ENCODE data around the gene FMN1.
"Not testable (repeated sequence)": the region's sequence is repeated elsewhere in the genome, so short reads cannot be mapped to it uniquely, and the experiment has no call there.

The FMN1 gene

GRCh38 chr15:32859996-32860395 lies 334.5 kb downstream of the FMN1 start:
- DNase-seq (ENCODE audit: low read depth in 2 of 2), result no peak

GRCh38 chr15:32859251-32859650 lies 335.3 kb downstream of the FMN1 start:
- DNase-seq (ENCODE audit: low read depth in 2 of 2), result no peak

GRCh38 chr15:32857732-32858131 lies 336.8 kb downstream of the FMN1 start:
- no peak for DNase-seq (ENCODE audit: low read depth in 2 of 2)

GRCh38 chr15:32856753-32857152 lies 337.8 kb downstream of the FMN1 start:
- no peak for DNase-seq (ENCODE audit: low read depth in 2 of 2)

- no peak for DNase-seq (ENCODE audit: low read depth in 2 of 2)
These were observed 338.6 kb downstream of the FMN1 start for GRCh38 chr15:32855942-32856341.

GRCh38 chr15:32853592-32853991 lies 340.9 kb downstream of the FMN1 start:
- no peak for DNase-seq (ENCODE audit: low read depth in 2 of 2)

GRCh38 chr15:32852771-32853170 lies 341.7 kb downstream of the FMN1 start:
- DNase-seq (ENCODE audit: low read depth in 2 of 2), result no peak

- no peak for DNase-seq (ENCODE audit: low read depth in 2 of 2)
These were observed 342.5 kb downstream of the FMN1 start for GRCh38 chr15:32852017-32852416.

- DNase-seq (ENCODE audit: low read depth in 2 of 2), result no peak
These were observed 342.9 kb downstream of the FMN1 start for GRCh38 chr15:32851572-32851971.

GRCh38 chr15:32849769-32850668 lies 344.5 kb downstream of the FMN1 start:
- DNase-seq (ENCODE audit: low read depth in 2 of 2), result no peak

- DNase-seq (ENCODE audit: low read depth in 2 of 2), result not testable (repeated sequence)
These were observed 347.8 kb downstream of the FMN1 start for GRCh38 chr15:32846671-32847070.

GRCh38 chr15:32844118-32844711 lies 350.3 kb downstream of the FMN1 start:
- no peak for DNase-seq (ENCODE audit: low read depth in 2 of 2)

- DNase-seq (ENCODE audit: low read depth in 2 of 2), result no peak
These were observed 351.2 kb downstream of the FMN1 start for GRCh38 chr15:32843219-32843815.

GRCh38 chr15:32842081-32842480 lies 352.4 kb downstream of the FMN1 start:
- DNase-seq (ENCODE audit: low read depth in 2 of 2), result no peak

GRCh38 chr15:32840507-32841245 lies 353.8 kb downstream of the FMN1 start:
- DNase-seq (ENCODE audit: low read depth in 2 of 2), result no peak

GRCh38 chr15:32838820-32839219 lies 355.7 kb downstream of the FMN1 start:
- DNase-seq (ENCODE audit: low read depth in 2 of 2), result no peak

- no peak for DNase-seq (ENCODE audit: low read depth in 2 of 2)
These were observed 356.2 kb downstream of the FMN1 start for GRCh38 chr15:32838338-32838737.

GRCh38 chr15:32837935-32838334 lies 356.6 kb downstream of the FMN1 start:
- no peak for DNase-seq (ENCODE audit: low read depth in 2 of 2)

GRCh38 chr15:32834156-32834555 lies 360.4 kb downstream of the FMN1 start:
- DNase-seq (ENCODE audit: low read depth in 2 of 2), result no peak

- no peak for DNase-seq (ENCODE audit: low read depth in 2 of 2)
These were observed 361.1 kb downstream of the FMN1 start for GRCh38 chr15:32833379-32833821.

- no peak for DNase-seq (ENCODE audit: low read depth in 2 of 2)
These were observed 363.0 kb downstream of the FMN1 start for GRCh38 chr15:32831485-32831884.

GRCh38 chr15:32830241-32830640 lies 364.3 kb downstream of the FMN1 start:
- DNase-seq (ENCODE audit: low read depth in 2 of 2), result no peak
